C4-2B (cell line): Measurements from ENCODE around the gene EFR3B.

Source experiments
- CTCF ChIP-seq: fragments of 450-650 bp; conservative IDR thresholded peaks from 2 replicates; pipeline ENCODE4 v1.5.1; 2017; ENCODE audit warnings: mild to moderate bottlenecking
- ZFX ChIP-seq: fragments of 450-650 bp; IDR thresholded peaks from 2 replicates; pipeline ENCODE4 v1.6.1; 2017

DNA sequence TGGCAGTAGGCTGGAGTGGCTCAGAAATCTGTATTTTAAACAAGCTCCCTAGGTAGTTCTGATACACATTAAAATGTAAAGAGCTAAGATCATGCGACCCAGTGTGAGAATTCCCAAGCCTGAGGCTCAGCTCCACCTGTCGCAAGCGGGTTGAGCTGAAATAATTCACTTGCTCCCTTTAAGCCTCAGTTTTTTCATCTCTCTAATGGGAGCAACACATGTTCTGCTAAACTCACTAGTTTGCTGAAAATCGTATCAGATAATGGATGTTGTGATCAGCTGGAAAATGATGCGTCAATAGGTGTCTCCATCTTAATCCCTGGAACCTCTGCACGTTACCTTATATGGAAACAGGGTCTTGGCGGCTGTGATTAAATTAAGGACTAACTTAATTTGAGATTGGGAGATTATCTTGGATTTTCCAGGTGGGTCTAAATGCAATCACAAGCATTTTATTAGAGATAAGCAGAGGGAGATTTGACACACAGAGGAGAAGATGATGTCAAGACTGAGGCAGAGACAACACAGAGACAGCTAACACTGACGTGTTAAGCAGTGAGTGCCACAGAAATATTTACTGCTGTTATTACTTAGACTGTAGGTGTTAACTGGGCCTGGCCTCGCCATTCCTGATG lies 73.5 kb downstream of the EFR3B start:
- TF ChIP-seq CTCF: no peak
- no peak for TF ChIP-seq ZFX
